Activated naive CD4-positive, alpha-beta T cell (primary cell): ENCODE measurements around the gene PATZ1.

Experiments used
- DNase-seq, 4 experiments: peaks; one replicate each; lab custom pipeline; 2025; lab: John Stamatoyannopoulos, UW

The PATZ1 gene

DNA sequence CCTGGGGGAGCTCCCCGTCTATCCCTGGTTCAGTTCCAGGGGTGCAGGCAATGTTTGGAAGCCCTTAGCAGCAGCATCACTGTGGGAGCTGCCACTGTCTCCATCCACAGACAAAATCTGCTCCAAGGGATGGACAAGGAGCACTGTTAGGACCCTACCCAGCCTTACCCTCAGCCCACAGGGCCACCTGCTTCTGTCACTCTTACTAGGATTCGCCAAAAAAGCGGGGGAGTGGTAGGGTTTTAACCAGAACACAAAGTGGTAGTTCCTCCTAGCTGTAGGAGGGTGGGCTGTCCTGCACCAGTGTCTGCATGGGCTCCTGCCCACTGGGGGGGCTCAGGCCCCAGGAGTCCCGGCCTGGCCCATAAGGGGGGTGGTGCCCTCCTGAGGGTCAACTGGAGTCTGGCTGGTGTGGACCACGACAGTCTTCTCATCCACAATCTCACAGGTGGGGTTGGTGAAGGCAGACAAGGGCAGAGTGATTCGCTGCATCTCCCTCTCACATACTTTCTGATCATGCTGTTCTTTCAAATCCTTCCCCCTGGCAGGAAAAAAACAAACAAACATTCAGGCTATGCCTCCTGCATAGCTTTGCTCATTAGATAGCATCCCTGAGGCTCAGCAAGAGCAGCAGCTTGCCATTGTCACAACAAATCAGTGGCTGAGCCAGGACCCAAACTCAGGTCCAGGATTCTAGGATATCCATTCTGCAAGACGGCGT, 63.2 kb downstream of the PATZ1 start:
- DNase-seq, result no peak

DNA sequence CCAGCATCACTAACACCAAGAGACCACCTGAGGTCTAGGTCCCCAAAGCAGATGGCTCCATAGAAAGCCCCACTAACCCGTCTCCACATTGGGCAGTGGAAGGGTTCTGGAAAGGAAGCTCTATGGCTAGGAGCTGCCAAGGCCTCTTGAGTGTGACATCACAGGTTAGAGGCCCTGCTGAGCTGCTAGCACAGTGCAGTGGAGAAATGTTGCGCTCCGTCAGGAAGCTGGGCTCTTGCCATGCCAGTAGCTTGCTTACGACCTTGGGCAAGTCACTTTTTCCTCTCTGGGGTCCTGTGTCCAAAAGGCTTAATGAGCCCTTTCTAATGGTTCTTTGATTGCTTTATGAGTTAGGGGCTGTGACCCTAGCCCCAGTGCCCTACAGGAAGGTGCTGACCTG, 64.4 kb downstream of the PATZ1 start:
- peak in 2 of 4 experiments; percentile 10 to 17 for DNase-seq

DNA sequence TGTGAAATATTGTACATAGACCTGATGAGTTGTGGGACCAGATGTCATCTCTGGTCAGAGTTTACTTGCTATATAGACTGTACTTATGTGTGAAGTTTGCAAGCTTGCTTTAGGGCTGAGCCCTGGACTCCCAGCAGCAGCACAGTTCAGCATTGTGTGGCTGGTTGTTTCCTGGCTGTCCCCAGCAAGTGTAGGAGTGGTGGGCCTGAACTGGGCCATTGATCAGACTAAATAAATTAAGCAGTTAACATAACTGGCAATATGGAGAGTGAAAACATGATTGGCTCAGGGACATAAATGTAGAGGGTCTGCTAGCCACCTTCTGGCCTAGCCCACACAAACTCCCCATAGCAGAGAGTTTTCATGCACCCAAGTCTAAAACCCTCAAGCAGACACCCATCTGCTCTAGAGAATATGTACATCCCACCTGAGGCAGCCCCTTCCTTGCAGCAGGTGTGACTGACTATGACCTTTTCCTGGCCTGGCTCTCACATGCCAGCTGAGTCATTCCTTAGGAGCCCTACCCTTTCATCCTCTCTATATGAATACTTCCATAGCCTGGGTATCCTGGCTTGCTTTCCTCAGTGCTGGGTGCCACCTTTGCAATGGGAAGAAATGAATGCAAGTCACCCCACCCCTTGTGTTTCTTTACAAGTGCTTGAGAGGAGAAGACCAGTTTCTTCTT, 66.2 kb downstream of the PATZ1 start:
- no peak for DNase-seq

DNA sequence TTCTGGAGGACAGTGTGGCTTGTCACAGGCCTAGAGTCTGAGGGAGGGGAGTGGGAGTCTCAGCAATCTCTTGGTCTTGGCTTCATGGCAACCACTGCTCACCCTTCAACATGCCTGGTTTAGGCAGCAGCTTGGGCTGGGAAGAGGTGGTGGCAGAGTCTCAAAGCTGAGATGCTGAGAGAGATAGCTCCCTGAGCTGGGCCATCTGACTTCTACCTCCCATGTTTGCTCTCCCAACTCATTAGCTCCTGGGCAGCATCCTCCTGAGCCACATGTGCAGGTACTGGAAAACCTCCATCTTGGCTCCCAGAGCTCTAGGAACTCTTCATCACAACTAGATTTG, 66.8 kb downstream of the PATZ1 start:
- peak in 1 of 4 experiments; percentile 42 for DNase-seq

DNA sequence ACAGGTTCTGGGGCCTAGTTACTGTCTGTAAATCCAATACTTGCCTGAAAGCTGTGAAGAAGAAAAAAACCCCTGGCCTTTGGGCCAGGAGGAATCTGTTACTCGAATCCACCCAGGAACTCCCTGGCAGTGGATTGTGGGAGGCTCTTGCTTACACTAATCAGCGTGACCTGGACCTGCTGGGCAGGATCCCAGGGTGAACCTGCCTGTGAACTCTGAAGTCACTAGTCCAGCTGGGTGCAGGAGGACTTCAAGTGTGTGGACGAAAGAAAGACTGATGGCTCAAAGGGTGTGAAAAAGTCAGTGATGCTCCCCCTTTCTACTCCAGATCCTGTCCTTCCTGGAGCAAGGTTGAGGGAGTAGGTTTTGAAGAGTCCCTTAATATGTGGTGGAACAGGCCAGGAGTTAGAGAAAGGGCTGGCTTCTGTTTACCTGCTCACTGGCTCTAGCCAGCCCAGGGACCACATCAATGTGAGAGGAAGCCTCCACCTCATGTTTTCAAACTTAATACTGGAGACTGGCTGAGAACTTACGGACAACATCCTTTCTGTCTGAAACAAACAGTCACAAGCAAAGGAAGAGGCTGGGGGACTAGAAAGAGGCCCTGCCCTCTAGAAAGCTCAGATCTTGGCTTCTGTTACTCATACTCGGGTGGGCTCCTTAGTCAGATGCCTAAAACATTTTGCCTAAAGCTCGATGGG, 67.4 kb downstream of the PATZ1 start:
- peak in 2 of 4 experiments; percentile 41 to 42 for DNase-seq

DNA sequence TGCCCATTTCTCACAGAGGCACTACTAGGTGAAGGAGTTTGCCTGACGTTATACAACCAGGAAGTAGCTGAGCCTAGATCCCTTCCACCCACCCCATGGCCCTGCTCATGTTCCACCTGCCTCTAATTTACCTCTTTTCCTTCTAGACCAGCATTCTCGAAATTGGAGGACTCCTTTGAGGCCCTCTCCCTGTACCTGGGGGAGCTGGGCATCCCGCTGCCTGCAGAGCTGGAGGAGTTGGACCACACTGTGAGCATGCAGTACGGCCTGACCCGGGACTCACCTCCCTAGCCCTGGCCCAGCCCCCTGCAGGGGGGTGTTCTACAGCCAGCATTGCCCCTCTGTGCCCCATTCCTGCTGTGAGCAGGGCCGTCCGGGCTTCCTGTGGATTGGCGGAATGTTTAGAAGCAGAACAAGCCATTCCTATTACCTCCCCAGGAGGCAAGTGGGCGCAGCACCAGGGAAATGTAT, 68.0 kb downstream of the PATZ1 start:
- DNase-seq, result peak in 1 of 4 experiments; percentile 17

DNA sequence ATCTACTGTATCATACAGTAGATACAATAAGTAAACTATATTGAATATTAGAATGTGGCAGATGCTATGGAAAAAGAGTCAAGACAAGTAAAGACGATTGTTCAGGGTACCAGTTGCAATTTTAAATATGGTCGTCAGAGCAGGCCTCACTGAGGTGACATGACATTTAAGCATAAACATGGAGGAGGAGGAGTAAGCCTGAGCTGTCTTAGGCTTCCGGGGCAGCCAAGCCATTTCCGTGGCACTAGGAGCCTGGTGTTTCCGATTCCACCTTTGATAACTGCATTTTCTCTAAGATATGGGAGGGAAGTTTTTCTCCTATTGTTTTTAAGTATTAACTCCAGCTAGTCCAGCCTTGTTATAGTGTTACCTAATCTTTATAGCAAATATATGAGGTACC, 68.4 kb downstream of the PATZ1 start:
- DNase-seq, result no peak

DNA sequence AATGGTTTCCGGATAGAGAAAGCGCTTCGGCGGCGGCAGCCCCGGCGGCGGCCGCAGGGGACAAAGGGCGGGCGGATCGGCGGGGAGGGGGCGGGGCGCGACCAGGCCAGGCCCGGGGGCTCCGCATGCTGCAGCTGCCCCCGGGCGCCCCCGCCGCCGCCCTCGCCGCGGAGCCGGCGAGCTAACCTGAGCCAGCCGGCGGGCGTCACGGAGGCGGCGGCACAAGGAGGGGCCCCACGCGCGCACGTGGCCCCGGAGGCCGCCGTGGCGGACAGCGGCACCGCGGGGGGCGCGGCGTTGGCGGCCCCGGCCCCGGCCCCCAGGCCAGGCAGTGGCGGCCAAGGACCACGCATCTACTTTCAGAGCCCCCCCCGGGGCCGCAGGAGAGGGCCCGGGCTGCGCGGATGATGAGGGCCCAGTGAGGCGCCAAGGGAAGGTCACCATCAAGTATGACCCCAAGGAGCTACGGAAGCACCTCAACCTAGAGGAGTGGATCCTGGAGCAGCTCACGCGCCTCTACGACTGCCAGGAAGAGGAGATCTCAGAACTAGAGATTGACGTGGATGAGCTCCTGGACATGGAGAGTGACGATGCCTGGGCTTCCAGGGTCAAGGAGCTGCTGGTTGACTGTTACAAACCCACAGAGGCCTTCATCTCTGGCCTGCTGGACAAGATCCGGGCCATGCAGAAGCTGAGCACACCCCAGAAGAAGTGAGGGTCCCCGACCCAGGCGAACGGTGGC, 69.5 kb downstream of the PATZ1 start:
- no peak for DNase-seq
